Spleen (tissue), 7 donors: ENCODE measurements around the gene MYPN.

Experiments
- POLR2A ChIP-seq, 3 donors: fragments of 450-650 bp; IDR thresholded peaks; one replicate each; pipeline ENCODE4 v1.5.1; 2017; ENCODE audit warnings: antibody characterized with exemption in 3 of 3, mild to moderate bottlenecking in 1 of 3
- POLR2AphosphoS5 ChIP-seq, 3 donors: sonication (generic); formaldehyde crosslinking; IDR thresholded peaks; one replicate each; pipeline ENCODE4 v1.5.1; 2017; ENCODE audit warnings: antibody characterized with exemption in 3 of 3
- TF ChIP-seq, protein P1 (sequence below), 11 experiments: fragments of 200-600 bp in 7 of 11; fragments of 450-650 bp in 4 of 11; sonication (generic) in 4 of 11; IDR thresholded peaks in 8 of 11; conservative IDR thresholded peaks in 3 of 11; 1 replicate in 7 of 11; 2 replicates in 4 of 11; pipeline versions ENCODE4 v1.4.0 to v1.8.0; 2016 to 2021; ENCODE audit warnings: antibody characterized with exemption in 11 of 11, inconsistent platforms in 4 of 11, mild to moderate bottlenecking in 1 of 11
- donor health status: DM: no; HTN: no; CAD: no; lungs with moderate emphysema.
- donor health status: DM: no; HTN: no; CAD: no.
- donor health status: DM: no; HTN: no; CAD: no.

GRCh38 chr10:68176797-68177196 lies 67.5 kb downstream of the MYPN start:
- TF ChIP-seq, protein P1, sequence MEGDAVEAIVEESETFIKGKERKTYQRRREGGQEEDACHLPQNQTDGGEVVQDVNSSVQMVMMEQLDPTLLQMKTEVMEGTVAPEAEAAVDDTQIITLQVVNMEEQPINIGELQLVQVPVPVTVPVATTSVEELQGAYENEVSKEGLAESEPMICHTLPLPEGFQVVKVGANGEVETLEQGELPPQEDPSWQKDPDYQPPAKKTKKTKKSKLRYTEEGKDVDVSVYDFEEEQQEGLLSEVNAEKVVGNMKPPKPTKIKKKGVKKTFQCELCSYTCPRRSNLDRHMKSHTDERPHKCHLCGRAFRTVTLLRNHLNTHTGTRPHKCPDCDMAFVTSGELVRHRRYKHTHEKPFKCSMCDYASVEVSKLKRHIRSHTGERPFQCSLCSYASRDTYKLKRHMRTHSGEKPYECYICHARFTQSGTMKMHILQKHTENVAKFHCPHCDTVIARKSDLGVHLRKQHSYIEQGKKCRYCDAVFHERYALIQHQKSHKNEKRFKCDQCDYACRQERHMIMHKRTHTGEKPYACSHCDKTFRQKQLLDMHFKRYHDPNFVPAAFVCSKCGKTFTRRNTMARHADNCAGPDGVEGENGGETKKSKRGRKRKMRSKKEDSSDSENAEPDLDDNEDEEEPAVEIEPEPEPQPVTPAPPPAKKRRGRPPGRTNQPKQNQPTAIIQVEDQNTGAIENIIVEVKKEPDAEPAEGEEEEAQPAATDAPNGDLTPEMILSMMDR (IDR thresholded peaks at IDR 0.05 in 8 of 11, conservative IDR thresholded peaks at IDR 0.05 in 3 of 11), result no peak
- TF ChIP-seq POLR2AphosphoS5 (IDR thresholded peaks at IDR 0.05) (no peak), POLR2A (IDR thresholded peaks at IDR 0.05) (no peak)
